Uterus (tissue), 2 donors: ENCODE data around the gene PZP.

Source experiments
- POLR2A ChIP-seq, 2 donors: fragments of 450-650 bp; IDR thresholded peaks; one replicate each; pipeline ENCODE4 v1.6.1; 2016; ENCODE audit warnings: antibody characterized with exemption in 2 of 2, mild to moderate bottlenecking in 1 of 2, moderate library complexity in 1 of 2
- TF ChIP-seq, protein P1 (sequence below), 4 experiments: fragments of 200-600 bp in 2 of 4; fragments of 450-650 bp in 2 of 4; sonication (generic) in 2 of 4; IDR thresholded peaks; one replicate each; pipeline ENCODE4 v1.5.1; 2016 to 2019; ENCODE audit warnings: antibody characterized with exemption in 4 of 4, mild to moderate bottlenecking in 2 of 4, moderate library complexity in 1 of 4

GRCh38 chr12:9115731-9116559, 92.2 kb downstream of the PZP start, which contains the start of gene A2M:
- TF ChIP-seq, protein P1, sequence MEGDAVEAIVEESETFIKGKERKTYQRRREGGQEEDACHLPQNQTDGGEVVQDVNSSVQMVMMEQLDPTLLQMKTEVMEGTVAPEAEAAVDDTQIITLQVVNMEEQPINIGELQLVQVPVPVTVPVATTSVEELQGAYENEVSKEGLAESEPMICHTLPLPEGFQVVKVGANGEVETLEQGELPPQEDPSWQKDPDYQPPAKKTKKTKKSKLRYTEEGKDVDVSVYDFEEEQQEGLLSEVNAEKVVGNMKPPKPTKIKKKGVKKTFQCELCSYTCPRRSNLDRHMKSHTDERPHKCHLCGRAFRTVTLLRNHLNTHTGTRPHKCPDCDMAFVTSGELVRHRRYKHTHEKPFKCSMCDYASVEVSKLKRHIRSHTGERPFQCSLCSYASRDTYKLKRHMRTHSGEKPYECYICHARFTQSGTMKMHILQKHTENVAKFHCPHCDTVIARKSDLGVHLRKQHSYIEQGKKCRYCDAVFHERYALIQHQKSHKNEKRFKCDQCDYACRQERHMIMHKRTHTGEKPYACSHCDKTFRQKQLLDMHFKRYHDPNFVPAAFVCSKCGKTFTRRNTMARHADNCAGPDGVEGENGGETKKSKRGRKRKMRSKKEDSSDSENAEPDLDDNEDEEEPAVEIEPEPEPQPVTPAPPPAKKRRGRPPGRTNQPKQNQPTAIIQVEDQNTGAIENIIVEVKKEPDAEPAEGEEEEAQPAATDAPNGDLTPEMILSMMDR (IDR thresholded peaks at IDR 0.05), result peak in 1 of 4 experiments; percentile 7
- peak; percentile 42 to 52 for TF ChIP-seq POLR2A (IDR thresholded peaks at IDR 0.05)
